ENCODE data around the gene OR8K5. TPM values are rescaled to one million over a fixed set of nuclear protein-coding genes. Genes with fewer than 3 reads are reported as not detected.

OR8K5 gene
- not detected in 2 replicates for total RNA-seq (ENCODE audit: low replicate concordance)

- H3K4me3 ChIP-seq (ENCODE audit: low read depth, low read length), result no peak within 1 kb of the TSS
- TF ChIP-seq CTCF (IDR thresholded peaks at IDR 0.05; ENCODE audit: insufficient read depth, low read length), result no peak
- no peak for DNase-seq (ENCODE audit: low read depth)
Observed at GRCh38 chr11:56160217-56160616, at the start of gene OR8K5. TSS of gene OR8K5 (minus strand) at chr11:56160317. CDS start at chr11:56160317, 0 bp downstream.

GRCh38 chr11:56207790-56208189 is 47.7 kb upstream of the OR8K5 start:
- DNase-seq (ENCODE audit: low read depth), result no peak
- H3K4me3 ChIP-seq (ENCODE audit: low read depth, low read length), result no peak overlapping the region
- no peak for TF ChIP-seq CTCF (IDR thresholded peaks at IDR 0.05; ENCODE audit: insufficient read depth, low read length)

GRCh38 chr11:56197367-56197766 is 37.2 kb upstream of the OR8K5 start:
- H3K4me3 ChIP-seq (ENCODE audit: low read depth, low read length), result no peak overlapping the region
- TF ChIP-seq CTCF (IDR thresholded peaks at IDR 0.05; ENCODE audit: insufficient read depth, low read length), result no peak
- no peak for DNase-seq (ENCODE audit: low read depth)

GRCh38 chr11:56196705-56197104 is 36.6 kb upstream of the OR8K5 start:
- TF ChIP-seq CTCF (IDR thresholded peaks at IDR 0.05; ENCODE audit: insufficient read depth, low read length), result no peak
- DNase-seq (ENCODE audit: low read depth), result no peak
- H3K4me3 ChIP-seq (ENCODE audit: low read depth, low read length), result no peak overlapping the region

GRCh38 chr11:56188602-56189001 is 28.5 kb upstream of the OR8K5 start:
- no peak for TF ChIP-seq CTCF (IDR thresholded peaks at IDR 0.05; ENCODE audit: insufficient read depth, low read length)
- DNase-seq (ENCODE audit: low read depth), result no peak
- H3K4me3 ChIP-seq (ENCODE audit: low read depth, low read length), result no peak overlapping the region

- no peak overlapping the region for H3K4me3 ChIP-seq (ENCODE audit: low read depth, low read length)
- no peak for DNase-seq (ENCODE audit: low read depth)
- no peak for TF ChIP-seq CTCF (IDR thresholded peaks at IDR 0.05; ENCODE audit: insufficient read depth, low read length)
Observed at GRCh38 chr11:56183459-56183858, 23.3 kb upstream of the OR8K5 start.

- H3K4me3 ChIP-seq (ENCODE audit: low read depth, low read length), result no peak within 1 kb of the TSS
- TF ChIP-seq CTCF (IDR thresholded peaks at IDR 0.05; ENCODE audit: insufficient read depth, low read length), result no peak
- DNase-seq (ENCODE audit: low read depth), result no peak
Observed at GRCh38 chr11:56176318-56176717, 16.2 kb upstream of the OR8K5 start, which contains the start of gene OR5J2. TSS of gene OR5J2 (plus strand) at chr11:56176618. CDS start at chr11:56176618, 0 bp downstream.
